Panc1 (cell line): ENCODE measurements around the gene CARMIL1. TPM values are rescaled to one million over a fixed set of nuclear protein-coding genes. Genes with fewer than 3 reads are reported as not detected.

Experiments used
- ATAC-seq: fragments of 200-7000 bp; cut with Tn5 transposase; 2 replicates; pipeline ENCODE4 v1.9.1; 2020; ENCODE audit warnings: mild to moderate bottlenecking, moderate library complexity
- BruUV-seq: library from RNA; stranded (reverse); fragments of 400-500 nt; replicated peaks from 2 replicates; lab custom pipeline; 2021; lab: Mats Ljungman, UMichigan
- CTCF ChIA-PET: fragments of 300-600 bp; sonication (Branson Sonifier 250); formaldehyde crosslinking; loops from one replicate; lab custom pipeline; 2022; ENCODE audit warnings: antibody characterized with exemption; lab: Charles Lee
- POLR2A ChIA-PET: fragments of 300-600 bp; sonication (Branson Sonifier 250); formaldehyde crosslinking; loops from one replicate; lab custom pipeline; 2022; ENCODE audit warnings: antibody characterized with exemption; lab: Charles Lee
- DNase-seq: peaks from one replicate; pipeline ENCODE4 v3.0.0-alpha.2; 2010; ENCODE audit warnings: low read depth, low spot score
- H3K27ac ChIP-seq: 2 replicates; pipeline ENCODE4 v1.5.1; 2011; ENCODE audit warnings: mild to moderate bottlenecking, low read length, inconsistent platforms
- H3K27me3 ChIP-seq: fragments of 200-500 bp; sonication (Bioruptor generic); 2 replicates; pipeline ENCODE4 v1.6.0; 2014; ENCODE audit warnings: low read length, inconsistent platforms; ENCODE audit not compliant: control insufficient read depth, insufficient read depth
- H3K36me3 ChIP-seq: fragments of 200-500 bp; sonication (Bioruptor generic); 2 replicates; pipeline ENCODE4 v1.5.1; 2014; ENCODE audit warnings: inconsistent platforms, mild to moderate bottlenecking, low read length, moderate library complexity; ENCODE audit not compliant: control insufficient read depth, insufficient read depth
- H3K4me1 ChIP-seq: 2 replicates; pipeline ENCODE4 v1.5.1; 2011; ENCODE audit warnings: inconsistent platforms, mild to moderate bottlenecking, low read length, moderate library complexity; ENCODE audit not compliant: control insufficient read depth, insufficient read depth
- H3K4me3 ChIP-seq, 2 experiments: 2 replicates each; pipeline ENCODE4 v1.5.1; 2011 to 2012; ENCODE audit warnings: low read depth in 2 of 2, low read length in 2 of 2, mild to moderate bottlenecking in 2 of 2, inconsistent platforms in 1 of 2, moderate library complexity in 1 of 2
- H3K9me3 ChIP-seq: fragments of 200-500 bp; sonication (Bioruptor generic); 2 replicates; pipeline ENCODE4 v1.5.1; 2014; ENCODE audit warnings: low read depth, mild to moderate bottlenecking, inconsistent platforms, low read length, moderate library complexity; ENCODE audit not compliant: control insufficient read depth, insufficient read depth
- POLR2AphosphoS5 ChIP-seq: IDR thresholded peaks from 2 replicates; pipeline ENCODE4 v1.6.1; 2012; ENCODE audit warnings: mild to moderate bottlenecking, low read depth, low read length, moderate library complexity
- REST ChIP-seq, 2 experiments: IDR thresholded peaks; 2 replicates each; pipeline ENCODE4 v1.6.1; 2011 to 2012; ENCODE audit warnings: low read depth in 2 of 2, control low read depth in 1 of 2, low read length in 1 of 2, mild to moderate bottlenecking in 1 of 2, moderate library complexity in 1 of 2; ENCODE audit not compliant: insufficient read depth in 1 of 2
- SIN3A ChIP-seq: IDR thresholded peaks from 2 replicates; pipeline ENCODE4 v1.6.1; 2012; ENCODE audit warnings: low read depth, mild to moderate bottlenecking, low read length, moderate library complexity, borderline replicate concordance; ENCODE audit not compliant: insufficient read depth
- TCF7L2 ChIP-seq: IDR thresholded peaks from 2 replicates; pipeline ENCODE4 v1.6.1; 2011; ENCODE audit warnings: mild to moderate bottlenecking, low read depth, low read length, inconsistent platforms
- in situ Hi-C: cut with HindIII; loops from 2 replicates; pipeline ENCODE4 v1.10.0; 2016; ENCODE audit warnings: low sequenced_read_pairs, low pct_unique_long_range_greater_than_20kb
- intact Hi-C: fragments of 100-400 bp; cut with micrococcal nuclease; formaldehyde crosslinking; loops from one replicate; pipeline ENCODE4 v1.10.0; 2022; ENCODE audit not compliant: unreplicated experiment
- total RNA-seq: library from RNA; stranded (reverse); gene quantifications from one replicate; pipeline ENCODE4 v1.2.1, GENCODE V29; 2021; ENCODE audit not compliant: unreplicated experiment
- TF ChIP-seq, protein P1 (sequence below): fragments of 450-650 bp; IDR thresholded peaks from 2 replicates; pipeline ENCODE4 v1.5.1; 2017; ENCODE audit warnings: mild to moderate bottlenecking

Gene CARMIL1
- total RNA-seq, 1 experiment from 2014 or later: 4.0 TPM

DNA sequence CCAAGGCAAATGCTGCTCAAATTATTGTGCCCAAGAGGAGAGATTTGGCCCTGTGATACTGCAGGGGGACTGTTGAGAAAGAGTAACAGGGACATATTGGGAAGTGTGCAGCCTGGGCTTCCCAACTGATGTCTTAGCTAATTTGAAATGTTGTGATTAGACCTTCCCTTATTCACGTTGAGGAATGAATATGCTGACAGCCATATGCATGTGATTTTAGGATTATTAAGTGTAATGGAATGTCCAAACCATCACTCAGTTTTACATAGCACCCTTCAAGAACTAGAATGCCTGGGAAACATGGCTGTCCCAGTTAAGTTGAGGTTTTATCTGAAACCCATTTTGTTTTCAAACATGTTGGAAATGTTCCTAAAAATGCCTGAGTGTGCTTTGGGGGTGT is 81.4 kb downstream of the CARMIL1 start:
- Histone ChIP-seq H3K36me3 (no peaks in the 10 kb centered on the region), H3K27me3 (no peaks in the 10 kb centered on the region), H3K27ac (no peak overlapping the region), H3K9me3 (no peaks in the 10 kb centered on the region), H3K4me3 (no peak overlapping the region), H3K4me1 (no peaks in the 10 kb centered on the region)
- intact Hi-C loops (no loop called here), in situ Hi-C loops (no loop called here)
- CTCF ChIA-PET: no interaction called here
- ATAC-seq: no peak
- no TSS peak for BruUV-seq
- POLR2A ChIA-PET: no interaction called here
- no peak for DNase-seq
- TF ChIP-seq POLR2AphosphoS5: no peak
- TF ChIP-seq SIN3A: no peak
- TF ChIP-seq, protein P1, sequence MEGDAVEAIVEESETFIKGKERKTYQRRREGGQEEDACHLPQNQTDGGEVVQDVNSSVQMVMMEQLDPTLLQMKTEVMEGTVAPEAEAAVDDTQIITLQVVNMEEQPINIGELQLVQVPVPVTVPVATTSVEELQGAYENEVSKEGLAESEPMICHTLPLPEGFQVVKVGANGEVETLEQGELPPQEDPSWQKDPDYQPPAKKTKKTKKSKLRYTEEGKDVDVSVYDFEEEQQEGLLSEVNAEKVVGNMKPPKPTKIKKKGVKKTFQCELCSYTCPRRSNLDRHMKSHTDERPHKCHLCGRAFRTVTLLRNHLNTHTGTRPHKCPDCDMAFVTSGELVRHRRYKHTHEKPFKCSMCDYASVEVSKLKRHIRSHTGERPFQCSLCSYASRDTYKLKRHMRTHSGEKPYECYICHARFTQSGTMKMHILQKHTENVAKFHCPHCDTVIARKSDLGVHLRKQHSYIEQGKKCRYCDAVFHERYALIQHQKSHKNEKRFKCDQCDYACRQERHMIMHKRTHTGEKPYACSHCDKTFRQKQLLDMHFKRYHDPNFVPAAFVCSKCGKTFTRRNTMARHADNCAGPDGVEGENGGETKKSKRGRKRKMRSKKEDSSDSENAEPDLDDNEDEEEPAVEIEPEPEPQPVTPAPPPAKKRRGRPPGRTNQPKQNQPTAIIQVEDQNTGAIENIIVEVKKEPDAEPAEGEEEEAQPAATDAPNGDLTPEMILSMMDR: no peak
- TF ChIP-seq TCF7L2: no peak
- TF ChIP-seq REST (IDR thresholded peaks at IDR 0.05; ENCODE audit: insufficient read depth in 1 of 2, low read depth in 2 of 2, low read length in 1 of 2): no peak

GRCh38 chr6:25363427-25363826 is 84.3 kb downstream of the CARMIL1 start:
- POLR2A ChIA-PET: no interaction called here

More at GRCh38 chr6:25363427-25363826, 84.3 kb downstream of the CARMIL1 start:
- no peaks in the 10 kb centered on the region for H3K36me3 ChIP-seq
- no TSS peak for BruUV-seq
- ATAC-seq (no peak), DNase-seq (no peak)
- H3K27me3 ChIP-seq: no peaks in the 10 kb centered on the region
- no peak overlapping the region for H3K27ac ChIP-seq
- no peaks in the 10 kb centered on the region for H3K4me1 ChIP-seq
- in situ Hi-C loops: no loop called here
- no peak overlapping the region for H3K4me3 ChIP-seq
- TF ChIP-seq, protein P1: no peak
- TF ChIP-seq SIN3A (no peak), POLR2AphosphoS5 (no peak)
- no peaks in the 10 kb centered on the region for H3K9me3 ChIP-seq
- intact Hi-C loops: no loop called here
- CTCF ChIA-PET: no interaction called here
